IMR-90 (cell line): Measurements from ENCODE around the gene CPA5. TPM values are rescaled to one million over a fixed set of nuclear protein-coding genes. Genes with fewer than 3 reads are reported as not detected.

ENCODE experiments used
- ATAC-seq: fragments of 200-7000 bp; cut with Tn5 transposase; 2 replicates; pipeline ENCODE4 v1.9.1; 2020; ENCODE audit warnings: low read depth, mild to moderate bottlenecking, moderate library complexity
- BruUV-seq: library from RNA; stranded (reverse); fragments of 400-500 nt; replicated peaks from 2 replicates; lab custom pipeline; 2021; lab: Mats Ljungman, UMichigan
- CTCF ChIA-PET: fragments of 300-600 bp; formaldehyde crosslinking; extraction: SDS; loops from one replicate; lab custom pipeline; 2021; ENCODE audit warnings: antibody characterized with exemption; lab: Yijun Ruan, JAX
- POLR2A ChIA-PET: fragments of 300-600 bp; sonication (Branson Sonifier 250); formaldehyde crosslinking; loops from one replicate; lab custom pipeline; 2022; ENCODE audit warnings: antibody characterized with exemption; ENCODE audit not compliant: unreplicated experiment; lab: Charles Lee
- DNase-seq: peaks from one replicate; pipeline ENCODE4 v3.0.0; 2013
- H2AFZ ChIP-seq: replicated peaks from 2 replicates; pipeline ENCODE3; 2013; ENCODE audit warnings: low read length, mild to moderate bottlenecking; ENCODE audit not compliant: poor library complexity
- H2AK5ac ChIP-seq: 2 replicates; pipeline ENCODE4 v1.6.1; 2013; ENCODE audit warnings: low read depth, low read length, inconsistent platforms
- H2AK9ac ChIP-seq: replicated peaks from 2 replicates; pipeline ENCODE3; 2013; ENCODE audit warnings: mild to moderate bottlenecking, low read depth, low read length, moderate library complexity; ENCODE audit not compliant: poor library complexity
- H2BK120ac ChIP-seq: 2 replicates; pipeline ENCODE4 v1.6.1; 2013; ENCODE audit warnings: low read depth, low read length, inconsistent platforms
- H2BK15ac ChIP-seq: 3 replicates; pipeline ENCODE4 v1.6.1; 2013; ENCODE audit warnings: low read depth, low read length, inconsistent platforms
- H2BK20ac ChIP-seq: 2 replicates; pipeline ENCODE4 v1.6.1; 2013; ENCODE audit warnings: low read depth, mild to moderate bottlenecking, inconsistent platforms, low read length, moderate library complexity
- H2BK5ac ChIP-seq: 2 replicates; pipeline ENCODE4 v1.6.1; 2013; ENCODE audit warnings: mild to moderate bottlenecking, low read depth, low read length, inconsistent platforms; ENCODE audit not compliant: poor library complexity, severe bottlenecking
- H3K14ac ChIP-seq: replicated peaks from 2 replicates; pipeline ENCODE4 v1.6.1; 2013; ENCODE audit warnings: low read depth, low read length, inconsistent platforms
- H3K18ac ChIP-seq: 2 replicates; pipeline ENCODE4 v1.6.1; 2013; ENCODE audit warnings: low read depth, low read length, control low read depth
- H3K23ac ChIP-seq: 2 replicates; pipeline ENCODE4 v1.6.1; 2013; ENCODE audit warnings: low read depth, low read length, inconsistent platforms
- H3K27ac ChIP-seq: 2 replicates; pipeline ENCODE4 v1.5.1; 2013; ENCODE audit warnings: mild to moderate bottlenecking, control low read depth, low read length; ENCODE audit not compliant: insufficient read depth
- H3K27me3 ChIP-seq: 2 replicates; pipeline ENCODE4 v1.6.1; 2013; ENCODE audit warnings: low read length; ENCODE audit not compliant: control insufficient read depth, insufficient read depth
- H3K36me3 ChIP-seq: 2 replicates; pipeline ENCODE4 v1.6.1; 2013; ENCODE audit warnings: low read length, mixed read lengths; ENCODE audit not compliant: control insufficient read depth, insufficient read depth
- H3K4ac ChIP-seq: 2 replicates; pipeline ENCODE4 v1.6.1; 2013; ENCODE audit warnings: low read depth, low read length, inconsistent platforms
- H3K4me1 ChIP-seq: 2 replicates; pipeline ENCODE4 v1.6.1; 2013; ENCODE audit warnings: low read length, mixed read lengths; ENCODE audit not compliant: control insufficient read depth, insufficient read depth
- H3K4me2 ChIP-seq: 2 replicates; pipeline ENCODE4 v1.6.1; 2013; ENCODE audit warnings: low read depth, mild to moderate bottlenecking, control low read depth, low read length, moderate library complexity
- H3K4me3 ChIP-seq: 2 replicates; pipeline ENCODE4 v1.5.1; 2013; ENCODE audit warnings: low read depth, mild to moderate bottlenecking, control low read depth, low read length, moderate library complexity; ENCODE audit not compliant: insufficient read depth
- H3K56ac ChIP-seq: 2 replicates; pipeline ENCODE4 v1.6.1; 2013; ENCODE audit warnings: low read length, inconsistent platforms; ENCODE audit not compliant: insufficient read depth; ENCODE audit errors: extremely low read depth
- H3K79me1 ChIP-seq, 2 experiments: 2 replicates each; pipeline ENCODE4 v1.6.1; 2013; ENCODE audit warnings: low read length in 2 of 2, inconsistent platforms in 1 of 2, low read depth in 1 of 2
- H3K9ac ChIP-seq: 2 replicates; pipeline ENCODE4 v1.6.1; 2013; ENCODE audit warnings: low read depth, low read length, control low read depth
- H3K9me1 ChIP-seq: 2 replicates; pipeline ENCODE4 v1.6.1; 2013; ENCODE audit warnings: low read length, inconsistent platforms; ENCODE audit not compliant: insufficient read depth
- H3K9me3 ChIP-seq: 2 replicates; pipeline ENCODE4 v1.6.1; 2013; ENCODE audit warnings: low read length; ENCODE audit not compliant: control insufficient read depth, insufficient read depth
- H4K20me1 ChIP-seq: 2 replicates; pipeline ENCODE4 v1.6.1; 2013; ENCODE audit warnings: low read length, inconsistent platforms; ENCODE audit not compliant: insufficient read depth
- H4K5ac ChIP-seq: 2 replicates; pipeline ENCODE4 v1.6.1; 2013; ENCODE audit warnings: mild to moderate bottlenecking, low read depth, low read length, control low read depth
- H4K8ac ChIP-seq, 2 experiments: 2 replicates each; pipeline ENCODE4 v1.6.1; 2013; ENCODE audit warnings: low read depth in 2 of 2, low read length in 2 of 2, control low read depth in 1 of 2, inconsistent platforms in 1 of 2
- H4K91ac ChIP-seq: 2 replicates; pipeline ENCODE4 v1.6.1; 2013; ENCODE audit warnings: low read depth, low read length, inconsistent platforms; ENCODE audit not compliant: insufficient read depth
- CEBPB ChIP-seq: IDR thresholded peaks from 2 replicates; pipeline ENCODE4 v1.6.1; 2012; ENCODE audit warnings: low read depth, low read length, improper control_type of control experiment
- CHD1 ChIP-seq: IDR thresholded peaks from 2 replicates; pipeline ENCODE4 v1.6.1; 2012; ENCODE audit warnings: low read depth, low read length, improper control_type of control experiment
- ELK1 ChIP-seq: fragments of 150-350 bp; IDR thresholded peaks from 2 replicates; pipeline ENCODE4 v1.6.1; 2016; ENCODE audit warnings: low read depth, mild to moderate bottlenecking, low read length, moderate library complexity, borderline replicate concordance
- MAZ ChIP-seq: IDR thresholded peaks from 2 replicates; pipeline ENCODE4 v1.6.1; 2012; ENCODE audit warnings: low read depth, mild to moderate bottlenecking, low read length, improper control_type of control experiment, moderate library complexity, borderline replicate concordance
- MXI1 ChIP-seq: IDR thresholded peaks from 2 replicates; pipeline ENCODE4 v1.6.1; 2012; ENCODE audit warnings: low read depth, mild to moderate bottlenecking, low read length, moderate library complexity, borderline replicate concordance
- NFE2L2 ChIP-seq: fragments of 150-350 bp; IDR thresholded peaks from 2 replicates; pipeline ENCODE4 v1.6.1; 2016; ENCODE audit warnings: low read depth, mild to moderate bottlenecking, low read length
- POLR2A ChIP-seq: IDR thresholded peaks from 2 replicates; pipeline ENCODE4 v1.6.1; 2012; ENCODE audit warnings: mild to moderate bottlenecking, low read depth, low read length
- SMC3 ChIP-seq: fragments of 150-350 bp; IDR thresholded peaks from 2 replicates; pipeline ENCODE4 v1.6.1; 2016; ENCODE audit warnings: low read depth, mild to moderate bottlenecking, antibody characterized with exemption, low read length, moderate library complexity
- USF2 ChIP-seq: fragments of 150-350 bp; IDR thresholded peaks from 2 replicates; pipeline ENCODE4 v1.6.1; 2017; ENCODE audit warnings: mild to moderate bottlenecking, antibody characterized with exemption, low read length, low read depth
- WGBS, 2 experiments: methylation state at CpG; one replicate each; pipeline versions ENCODE4 v1.1.5 to v1.1.7; 2013; ENCODE audit warnings: missing lambda C conversion rate in 2 of 2; ENCODE audit not compliant: insufficient read length in 1 of 2; ENCODE audit errors: extremely low coverage in 2 of 2; 5-methylcytosine and 5-hydroxymethylcytosine counted together
- dilution Hi-C: fragments of 300-500 bp; cut with HindIII; formaldehyde crosslinking; loops from one replicate; pipeline ENCODE4 v1.14.3; 2018; ENCODE audit warnings: low sequenced_read_pairs; ENCODE audit not compliant: unreplicated experiment
- in situ Hi-C: fragments of 300-500 bp; cut with MboI; formaldehyde crosslinking; loops from 3 replicates; pipeline ENCODE4 v1.14.3; 2019; ENCODE audit warnings: low sequenced_read_pairs, inconsistent platforms, mixed read lengths
- intact Hi-C: fragments of 100-400 bp; cut with micrococcal nuclease; formaldehyde crosslinking; loops from 2 replicates; pipeline ENCODE4 v1.10.0; 2022
- polyA plus RNA-seq, 3 experiments: library from polyadenylated mRNA; depleted of rRNA; stranded (reverse); fragments of >200 nt; gene quantifications; 2 replicates each; pipeline ENCODE4 v1.2.3, GENCODE V29; 2012; ENCODE audit warnings: low replicate concordance in 1 of 3
- total RNA-seq: library from RNA; depleted of rRNA; stranded (reverse); fragments of >200 nt; gene quantifications from 2 replicates; pipeline ENCODE4 v1.2.3, GENCODE V29; 2012

The CPA5 gene
- total and polyA plus RNA-seq, 2 of the 4 experiments (the other 2 are of a cell fraction) = under 0.01 to 0.86 TPM

GRCh38 chr7:130309986-130310385 lies 34.6 kb upstream of the CPA5 start:
- H2AK5ac ChIP-seq = no peak overlapping the region
- H3K4me3 ChIP-seq = no peak overlapping the region
- peaks cover 7% of the 10 kb centered on the region for H3K36me3 ChIP-seq
- TF ChIP-seq ELK1 (no peak), USF2 (no peak), MAZ (no peak), CHD1 (no peak), POLR2A (no peak), CEBPB (no peak), MXI1 (no peak), SMC3 (no peak), NFE2L2 (no peak)
- no peak overlapping the region for H3K9ac ChIP-seq
- no peak overlapping the region for H2BK15ac ChIP-seq
- ATAC-seq = no peak
- no peak overlapping the region for H3K18ac ChIP-seq
- no peak overlapping the region for H3K4me2 ChIP-seq
- H4K91ac ChIP-seq = no peak overlapping the region
- no peak overlapping the region for H3K14ac ChIP-seq
- H2BK120ac ChIP-seq = no peak overlapping the region
- H3K9me3 ChIP-seq = no peaks in the 10 kb centered on the region
- no CpG with 5 or more reads among the region's 6 CpGs for WGBS, 2 experiments
- H4K20me1 ChIP-seq = no peaks in the 10 kb centered on the region
- no peak overlapping the region for H3K27ac ChIP-seq
- in situ Hi-C loops (no loop called here), dilution Hi-C loops (no loop called here), intact Hi-C loops (no loop called here)
- no peaks in the 10 kb centered on the region for H3K27me3 ChIP-seq
- POLR2A ChIA-PET = no interaction called here
- no peak overlapping the region for H2BK5ac ChIP-seq
- H3K9me1 ChIP-seq = no peaks in the 10 kb centered on the region
- no peak overlapping the region for H3K23ac ChIP-seq
- H3K56ac ChIP-seq = no peak overlapping the region
- H2AFZ ChIP-seq = no peak overlapping the region
- H3K4ac ChIP-seq = no peak overlapping the region
- H4K8ac ChIP-seq = no peak overlapping the region
- H2AK9ac ChIP-seq = no peak overlapping the region
- CTCF ChIA-PET = no interaction called here
- no peaks in the 10 kb centered on the region for H3K79me1 ChIP-seq
- no peaks in the 10 kb centered on the region for H3K4me1 ChIP-seq
- no peak overlapping the region for H4K5ac ChIP-seq
- no peak overlapping the region for H2BK20ac ChIP-seq
- BruUV-seq = no TSS peak
- DNase-seq = no peak
